NCI-H524 (cell line): ENCODE data around the gene MRPL27.
A peak's percentile ranks its signal among the peaks of the same experiment; 100 is the strongest.

Experiments
- DNase-seq, 2 experiments: peaks; one replicate each; lab custom pipeline; 2025; lab: John Stamatoyannopoulos, UW

The MRPL27 gene

DNA sequence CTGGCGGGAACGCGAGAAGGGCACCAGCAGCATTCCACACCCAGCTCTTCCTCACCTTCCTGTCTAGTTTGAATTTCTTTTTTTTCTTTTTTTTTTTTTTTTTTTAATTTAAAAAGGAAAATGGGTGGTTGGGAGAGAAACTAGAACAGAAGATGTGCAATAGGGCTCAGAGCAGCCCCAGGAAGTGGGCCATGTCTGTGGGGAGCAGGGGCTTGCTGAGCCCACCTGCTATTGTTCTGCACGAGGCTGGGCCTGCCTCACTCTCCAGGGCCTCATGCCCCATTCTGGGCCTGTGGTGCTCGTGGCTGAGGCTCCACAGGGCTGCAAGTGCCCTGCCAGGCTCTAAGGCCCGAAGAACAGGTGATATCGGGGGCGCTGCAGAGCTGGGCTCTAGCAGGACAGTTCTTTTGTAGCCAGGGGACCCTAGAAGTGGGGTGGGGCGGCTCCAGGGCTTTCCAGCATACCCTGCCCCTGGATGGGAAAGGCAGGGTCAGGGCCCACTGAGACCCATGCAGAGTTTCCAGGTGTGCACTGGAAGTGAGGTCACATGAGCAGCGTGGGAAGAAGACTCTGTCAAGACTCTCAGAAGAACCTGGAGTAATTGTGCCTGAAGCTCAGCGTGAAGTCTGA is 12.4 kb downstream of the MRPL27 start:
- DNase-seq: no peak

DNA sequence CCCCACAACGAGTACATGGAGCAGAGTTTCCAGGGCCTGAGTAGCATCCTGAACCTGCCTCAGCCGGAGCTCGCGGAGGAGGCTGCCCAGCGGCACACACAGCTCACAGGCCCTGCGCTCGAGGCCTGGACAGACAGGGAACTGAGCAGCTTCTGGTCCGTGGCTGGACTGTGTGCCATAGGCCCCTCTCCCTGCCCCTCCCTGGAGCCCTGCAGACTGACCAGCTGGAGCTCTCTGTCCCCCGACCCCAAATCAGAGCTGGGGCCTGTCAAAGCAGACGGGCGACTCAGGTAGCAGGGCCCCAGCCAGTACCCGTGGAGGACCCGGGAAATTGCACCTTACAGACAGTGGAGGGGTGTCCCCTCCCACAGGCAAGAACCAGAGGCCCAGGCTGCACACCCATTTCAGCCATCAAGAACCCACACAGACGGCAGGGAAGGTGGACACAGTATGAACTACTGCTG is 13.0 kb downstream of the MRPL27 start:
- DNase-seq: no peak

DNA sequence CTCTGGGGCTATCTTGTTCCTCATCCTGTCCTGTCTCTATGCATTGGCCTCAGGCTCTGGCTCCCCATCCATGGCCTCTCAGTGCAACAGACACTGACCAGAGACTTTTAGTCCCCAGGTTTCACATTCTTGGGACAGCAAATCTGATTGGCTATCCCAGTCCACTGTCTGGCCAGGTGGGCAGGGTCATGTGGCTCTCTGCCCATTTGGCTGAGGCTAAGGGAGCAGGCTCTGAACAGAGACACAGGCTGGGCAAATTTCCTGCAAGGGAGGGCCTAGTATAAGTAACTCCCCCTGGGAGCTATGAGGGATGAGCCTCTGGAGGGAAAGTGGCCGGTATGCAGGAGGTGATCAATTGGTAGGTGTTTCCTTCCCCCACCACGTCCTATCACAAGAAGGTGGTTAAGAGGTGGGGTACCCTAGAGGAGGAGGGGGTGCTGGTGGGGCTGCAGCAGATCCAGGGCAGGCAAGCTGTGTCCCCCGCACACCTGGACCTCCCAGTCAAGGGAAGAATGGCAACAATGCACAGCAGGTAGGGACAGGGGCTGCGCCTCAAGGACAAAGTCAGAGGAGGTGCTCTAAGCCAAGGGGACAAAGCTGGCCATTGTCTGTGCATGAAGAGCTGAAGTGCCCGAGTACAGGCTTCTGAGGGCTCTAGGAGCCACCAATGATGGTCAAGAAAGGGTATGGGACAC is 13.8 kb downstream of the MRPL27 start:
- no peak for DNase-seq

DNA sequence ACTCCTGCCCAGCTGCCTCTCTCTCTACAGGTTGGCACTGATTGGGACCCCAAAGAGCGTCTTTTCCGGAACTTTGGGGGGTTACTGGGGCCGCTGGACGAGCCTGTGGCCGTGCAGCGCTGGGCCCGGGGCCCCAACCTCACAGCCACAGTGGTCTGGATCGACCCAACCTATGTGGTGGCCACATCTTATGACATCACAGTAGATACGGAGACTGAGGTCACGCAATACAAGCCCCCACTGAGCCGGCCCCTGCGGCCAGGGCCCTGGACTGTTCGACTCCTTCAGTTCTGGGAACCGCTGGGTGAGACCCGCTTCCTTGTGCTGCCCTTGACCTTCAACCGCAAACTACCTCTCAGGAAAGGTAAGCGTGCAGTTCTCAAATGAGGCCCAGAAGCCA is 14.8 kb downstream of the MRPL27 start:
- no peak for DNase-seq

DNA sequence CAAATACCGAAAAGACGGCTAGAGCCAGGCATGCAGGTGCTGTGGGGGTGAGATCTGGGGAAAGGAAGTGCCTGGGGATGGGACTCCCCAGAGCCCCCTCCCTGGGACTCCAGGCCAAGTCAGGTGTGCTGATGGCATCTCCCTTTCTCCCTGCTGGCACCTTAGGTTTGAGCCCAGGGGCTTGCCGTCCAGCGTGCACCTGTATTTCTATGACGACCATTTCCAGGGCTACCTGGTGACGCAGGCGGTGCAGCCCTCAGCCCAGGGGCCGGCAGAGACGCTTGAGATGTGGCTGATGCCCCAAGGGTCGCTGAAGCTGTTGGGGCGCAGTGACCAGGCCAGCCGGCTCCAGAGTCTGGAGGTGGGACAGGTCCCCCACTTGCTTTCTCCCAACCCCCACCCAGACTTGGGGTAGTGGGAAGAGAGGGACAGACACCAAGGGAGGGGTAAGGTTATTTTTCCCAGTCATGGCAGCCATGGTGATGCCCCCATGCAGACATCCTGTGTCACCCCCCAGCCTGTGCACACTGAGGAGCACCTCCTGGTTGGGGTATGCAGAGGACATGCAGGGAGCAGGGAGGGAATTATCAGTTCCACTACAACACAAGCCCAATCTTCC is 16.0 kb downstream of the MRPL27 start:
- DNase-seq: no peak

DNA sequence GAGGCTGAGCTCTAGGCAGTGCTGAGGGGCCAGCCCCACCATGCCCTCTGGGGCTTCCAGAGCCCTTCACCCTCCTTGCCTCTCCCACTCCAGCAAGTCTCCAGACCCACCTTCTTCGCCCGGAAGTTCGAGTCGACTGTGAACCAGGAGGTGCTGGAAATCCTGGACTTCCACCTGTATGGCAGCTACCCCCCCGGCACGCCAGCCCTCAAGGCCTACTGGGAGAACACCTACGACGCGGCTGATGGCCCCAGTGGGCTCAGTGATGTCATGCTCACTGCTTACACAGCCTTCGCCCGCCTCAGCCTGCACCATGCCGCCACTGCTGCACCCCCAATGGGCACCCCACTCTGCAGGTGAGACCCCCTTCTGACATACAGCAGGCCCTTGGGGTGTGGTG is 16.6 kb downstream of the MRPL27 start:
- DNase-seq: no peak

DNA sequence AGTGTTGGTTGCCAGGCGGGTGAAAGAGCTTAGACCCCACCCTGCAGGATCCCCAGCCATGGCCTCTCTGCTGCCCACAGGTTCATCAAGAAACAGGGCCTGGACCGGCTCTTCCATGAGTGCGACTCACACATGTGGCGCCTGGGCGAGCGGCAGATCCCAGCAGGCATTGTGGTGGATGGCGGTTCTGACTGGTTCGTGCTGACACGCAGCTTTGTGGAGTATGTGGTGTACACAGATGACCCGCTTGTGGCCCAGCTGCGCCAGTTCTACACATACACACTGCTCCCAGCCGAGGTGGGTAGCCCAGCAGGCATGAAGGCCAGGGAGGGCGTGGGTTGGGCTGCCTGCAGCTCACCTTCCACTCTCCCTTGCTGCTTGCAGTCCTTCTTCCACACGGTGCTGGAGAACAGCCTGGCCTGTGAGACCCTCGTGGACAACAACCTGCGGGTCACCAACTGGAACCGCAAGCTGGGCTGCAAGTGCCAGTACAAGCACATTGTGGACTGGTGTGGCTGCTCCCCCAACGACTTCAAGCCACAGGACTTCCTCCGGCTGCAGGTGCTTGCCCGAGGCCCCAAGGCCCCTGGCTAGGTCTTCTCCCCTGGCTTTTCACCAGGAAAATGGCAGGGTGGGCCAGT is 17.2 kb downstream of the MRPL27 start:
- no peak for DNase-seq

DNA sequence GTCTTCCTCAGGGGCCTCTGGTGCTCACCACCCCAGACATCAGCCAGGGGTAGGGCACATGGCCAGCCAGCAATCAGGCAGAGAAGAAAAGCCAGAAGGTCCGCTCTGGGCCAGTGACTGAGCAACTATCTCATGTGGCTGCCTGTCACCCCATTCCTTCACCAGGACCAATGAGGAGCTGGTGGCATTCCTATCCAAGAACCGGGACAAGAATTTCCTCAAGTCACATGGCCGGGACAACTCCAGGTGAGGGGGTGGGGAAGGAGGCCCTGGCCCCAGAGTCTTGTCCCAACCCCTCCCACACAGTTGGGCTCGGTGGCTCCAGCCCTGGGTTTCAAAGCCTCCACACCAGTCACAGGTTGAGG is 17.7 kb downstream of the MRPL27 start:
- no peak for DNase-seq

DNA sequence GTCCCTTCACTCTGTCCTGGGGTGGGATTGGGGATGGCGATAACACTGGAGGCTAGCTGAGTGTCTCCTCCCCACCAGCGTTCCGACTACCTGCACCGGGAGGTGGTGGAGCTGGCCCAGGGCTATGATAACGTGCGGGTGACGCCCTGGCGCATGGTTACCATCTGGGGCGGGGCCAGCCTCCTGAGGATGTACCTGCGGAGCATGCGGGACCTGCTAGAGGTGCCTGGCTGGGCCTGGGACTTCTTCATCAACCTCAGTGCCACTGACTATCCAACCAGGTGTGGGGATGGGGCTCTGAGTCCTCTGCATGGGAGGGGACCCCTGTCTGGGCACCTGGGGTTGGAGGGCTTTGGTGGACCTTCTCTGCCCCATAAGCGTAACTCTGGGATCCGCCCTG is 18.2 kb downstream of the MRPL27 start:
- DNase-seq: no peak

DNA sequence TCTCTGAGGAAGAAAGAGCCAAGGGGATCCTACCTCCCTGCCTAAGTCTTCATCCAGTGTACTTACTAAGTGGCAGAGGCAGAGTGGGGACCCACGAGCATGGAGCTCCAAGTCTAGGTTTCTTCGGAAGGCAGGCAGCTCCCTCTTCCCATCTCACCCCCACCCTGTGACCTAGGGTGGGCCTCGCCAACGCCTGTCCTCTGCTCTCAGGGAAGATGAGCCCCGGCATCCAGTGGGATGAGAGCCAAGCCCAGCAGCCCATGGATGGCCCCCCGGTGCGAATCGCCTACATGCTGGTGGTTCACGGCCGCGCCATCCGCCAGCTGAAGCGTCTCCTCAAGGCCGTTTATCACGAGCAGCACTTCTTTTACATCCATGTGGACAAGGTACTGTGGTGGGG is 18.8 kb downstream of the MRPL27 start:
- no peak for DNase-seq

DNA sequence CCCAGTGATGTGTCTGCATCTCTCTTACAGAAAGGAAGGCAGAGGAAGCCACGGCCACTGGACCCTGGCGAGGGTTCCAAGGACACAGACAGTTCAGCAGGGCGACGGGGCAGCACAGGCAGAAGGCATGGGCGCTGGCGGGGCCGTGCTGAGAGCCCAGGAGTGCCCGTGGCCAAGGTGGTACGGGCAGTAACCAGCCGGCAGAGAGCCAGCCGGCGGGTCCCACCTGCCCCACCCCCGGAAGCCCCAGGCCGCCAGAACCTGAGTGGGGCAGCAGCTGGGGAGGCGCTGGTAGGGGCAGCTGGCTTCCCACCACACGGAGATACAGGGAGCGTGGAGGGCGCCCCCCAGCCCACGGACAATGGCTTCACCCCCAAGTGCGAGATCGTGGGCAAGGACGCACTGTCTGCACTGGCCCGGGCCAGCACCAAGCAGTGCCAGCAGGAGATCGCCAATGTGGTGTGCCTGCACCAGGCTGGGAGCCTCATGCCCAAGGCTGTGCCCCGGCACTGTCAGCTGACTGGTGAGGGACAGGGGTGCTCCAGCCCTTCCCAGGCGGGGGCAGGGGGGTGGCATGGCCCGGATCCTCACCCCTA is 19.3 kb downstream of the MRPL27 start:
- DNase-seq: no peak

DNA sequence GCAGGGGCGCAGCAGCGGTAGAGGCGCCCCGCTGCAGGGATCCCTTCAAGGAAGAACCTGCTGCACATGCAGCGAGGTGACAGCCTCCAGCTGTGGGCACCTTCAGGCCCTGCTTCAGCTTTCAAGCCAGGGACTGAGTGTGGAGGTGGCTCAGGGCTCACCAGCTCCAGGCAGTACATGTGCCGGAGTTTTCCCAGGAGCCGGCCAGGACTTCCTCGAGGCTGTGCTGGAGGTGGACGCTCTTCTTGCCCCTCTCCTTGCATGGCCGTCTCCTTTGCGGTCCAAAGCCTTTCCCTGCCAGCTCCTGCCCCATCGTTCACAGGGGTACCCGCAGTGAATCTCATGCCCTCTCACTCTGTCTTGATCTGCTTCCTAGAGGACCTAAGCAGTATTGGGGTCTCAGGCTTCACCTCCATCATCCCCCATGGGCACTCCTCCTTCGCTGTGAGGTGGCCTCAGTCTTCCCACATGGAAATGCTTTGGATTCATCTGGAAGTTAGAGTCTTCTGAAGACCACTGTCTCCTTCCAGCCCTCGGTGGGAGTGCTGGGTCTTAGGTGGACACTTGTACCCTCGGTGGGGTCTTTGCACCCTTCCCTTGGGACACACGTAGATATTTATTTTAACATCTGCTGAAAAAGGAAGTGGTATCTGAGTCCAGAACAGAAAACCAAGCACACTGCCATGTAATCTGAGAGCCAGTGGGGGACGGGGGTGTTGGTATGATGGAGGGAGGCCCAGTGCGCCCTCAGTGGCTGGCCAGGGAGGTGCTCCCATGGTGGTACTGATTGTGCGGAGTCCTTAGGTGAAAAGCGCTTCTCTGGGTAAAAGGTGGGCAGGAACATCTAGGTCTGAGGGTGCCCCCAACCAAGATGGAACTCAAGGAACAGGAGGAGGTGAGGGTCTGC is 20.0 kb downstream of the MRPL27 start:
- DNase-seq: no peak

DNA sequence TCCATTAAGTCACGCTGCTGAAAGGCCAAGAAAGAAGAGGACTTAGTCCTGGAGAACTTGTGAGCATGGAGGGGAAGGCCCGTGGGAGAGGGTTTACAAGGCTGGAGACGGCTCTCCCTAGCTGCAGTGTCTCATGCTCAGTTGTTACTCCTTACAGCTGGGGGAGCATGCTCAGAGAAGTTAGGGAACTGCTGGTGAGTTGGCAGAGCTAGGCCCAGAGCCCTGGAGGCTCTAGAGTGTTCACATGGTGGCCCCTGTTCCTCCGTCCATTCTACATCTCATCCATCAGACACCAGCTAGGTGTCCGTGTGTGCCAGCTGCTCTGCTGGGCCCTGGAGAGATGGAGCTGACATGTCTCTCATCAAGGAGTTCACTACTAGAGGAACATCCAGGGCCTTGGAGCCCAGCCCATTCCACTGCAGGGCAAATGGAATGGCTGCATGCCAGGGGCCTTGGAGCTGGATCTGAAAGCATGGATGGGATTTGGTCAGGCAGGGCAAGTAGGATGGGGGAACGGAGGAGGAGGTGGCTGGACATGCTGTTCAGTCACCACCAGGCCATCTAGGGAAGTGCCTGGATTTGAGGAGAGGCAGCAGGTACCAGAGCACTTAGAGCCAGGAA is 20.8 kb downstream of the MRPL27 start:
- DNase-seq: no peak

DNA sequence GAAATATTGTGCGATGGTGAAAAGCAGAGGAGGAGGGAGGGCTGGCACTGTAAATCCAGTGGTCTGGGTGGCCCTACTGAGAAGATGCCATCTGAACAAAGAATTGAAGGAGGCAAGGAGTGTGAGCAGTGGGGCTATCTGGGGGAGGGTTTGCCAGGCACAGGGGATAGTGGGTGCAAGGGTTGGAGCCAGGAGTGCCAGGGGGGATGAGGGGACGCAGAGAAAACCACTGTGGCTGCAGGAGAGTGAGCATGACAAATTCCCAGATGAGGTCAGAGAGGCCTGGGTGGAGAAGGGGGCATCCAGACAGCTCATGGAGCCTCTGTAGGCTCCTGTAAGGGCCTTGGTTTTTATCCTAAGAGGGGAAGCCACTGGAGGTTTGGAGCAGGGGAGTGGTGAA is 22.3 kb downstream of the MRPL27 start:
- DNase-seq: no peak

DNA sequence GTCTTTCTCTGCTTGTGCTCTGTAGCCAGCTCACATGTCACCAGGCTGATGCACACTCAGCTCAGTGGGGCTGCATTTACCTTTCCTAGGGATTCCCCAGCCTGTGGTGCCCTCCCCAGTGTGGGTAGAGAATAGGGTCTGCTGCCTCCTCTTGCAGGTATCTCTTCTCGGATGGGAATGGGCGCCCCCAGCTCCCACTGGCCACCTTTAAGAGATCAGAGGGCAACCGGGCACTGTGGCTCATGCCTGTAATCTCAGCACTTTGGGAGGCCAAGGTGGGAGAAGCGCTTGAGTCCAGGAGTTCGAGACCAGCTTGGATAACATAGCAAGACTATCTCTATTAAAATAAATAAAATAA is 23.8 kb downstream of the MRPL27 start:
- DNase-seq: no peak

DNA sequence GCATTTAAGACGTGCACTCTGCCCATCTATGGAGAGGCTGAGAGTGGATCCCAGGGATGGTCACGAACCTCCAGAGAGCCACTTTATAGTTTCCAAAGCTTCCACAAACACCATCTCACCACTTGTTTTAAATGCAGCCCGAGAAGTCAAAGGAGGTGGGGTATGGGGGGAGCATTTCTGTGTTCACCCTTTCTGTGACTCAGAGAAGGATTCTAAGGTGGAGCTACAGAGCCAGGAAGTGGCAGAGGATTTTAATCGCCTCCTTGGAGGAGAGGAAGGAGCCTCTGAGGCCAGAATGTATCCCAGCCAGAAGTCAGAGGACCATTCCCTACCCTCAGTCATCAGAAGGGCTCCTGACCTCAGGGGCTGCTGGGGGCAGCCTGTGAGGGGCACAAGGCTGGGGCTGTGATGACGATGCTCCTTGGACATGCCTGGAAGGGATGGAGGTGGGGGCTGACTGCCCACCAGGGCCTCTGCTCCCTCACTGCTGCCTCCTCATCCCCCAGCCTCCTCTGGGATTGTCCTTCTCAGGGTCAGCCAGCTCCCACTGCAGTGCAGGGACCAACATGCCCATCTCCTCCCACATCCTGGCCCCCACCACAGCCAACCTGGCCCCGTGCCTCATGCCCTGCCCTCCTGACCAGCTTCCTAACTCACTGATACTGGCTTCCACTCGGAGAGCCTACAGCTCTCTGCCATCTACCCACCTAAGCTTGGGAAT is 24.3 kb downstream of the MRPL27 start:
- no peak for DNase-seq

DNA sequence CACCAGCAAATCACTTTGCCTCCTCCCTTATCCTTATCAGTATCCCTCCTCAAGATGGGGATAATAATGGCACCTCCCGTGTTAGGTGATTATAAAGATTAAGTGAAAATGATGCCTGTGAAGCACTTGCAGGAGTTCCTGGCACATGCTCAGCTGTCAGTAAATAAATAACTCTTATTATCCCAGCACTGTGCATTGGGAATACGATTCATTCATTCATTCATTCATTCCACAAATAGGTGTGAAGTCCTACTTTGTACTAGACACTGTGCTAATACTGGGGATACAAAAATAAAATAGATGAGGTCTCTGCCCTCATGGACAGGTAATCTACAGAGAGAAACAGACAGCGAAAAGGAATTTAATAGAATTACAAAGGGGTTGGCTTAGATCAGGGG is 25.1 kb downstream of the MRPL27 start:
- DNase-seq: peak; percentile 11 to 44

DNA sequence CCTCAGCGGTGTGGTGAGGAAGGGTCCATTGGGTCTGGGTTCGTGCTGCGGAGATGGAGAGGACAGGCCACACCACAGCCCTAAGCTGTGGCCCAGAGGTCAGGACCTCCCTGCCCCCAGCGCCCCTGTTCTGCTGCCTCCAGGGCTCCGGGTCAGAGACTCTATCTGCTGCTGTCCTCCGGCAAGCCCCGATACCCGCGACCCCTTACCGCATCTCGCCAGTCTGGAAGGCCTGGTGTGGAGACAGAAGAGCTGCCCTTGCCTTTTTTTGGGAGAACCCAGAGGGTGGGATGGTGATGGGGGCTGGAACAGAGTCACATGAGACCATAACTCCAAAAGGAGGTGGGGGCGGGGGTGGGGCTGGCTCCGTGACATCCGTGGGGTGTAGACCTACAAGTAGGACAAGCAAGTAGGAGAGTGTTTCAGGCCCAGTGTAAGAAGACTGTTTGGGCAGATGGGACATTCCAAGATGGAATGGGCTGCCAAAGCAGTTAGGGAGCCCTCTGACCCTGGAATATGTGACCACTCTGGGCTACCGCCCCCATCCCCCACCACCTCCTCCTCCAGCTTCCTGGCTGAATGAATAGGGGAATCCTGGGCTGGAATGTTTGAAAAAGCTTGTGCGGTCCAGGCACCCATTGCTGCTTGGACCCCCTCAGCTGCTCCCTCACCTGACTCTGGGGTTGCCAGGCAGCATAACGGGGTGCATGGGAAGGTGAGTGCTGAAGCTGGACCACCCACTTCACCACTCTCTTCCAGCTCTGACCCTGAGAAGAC is 25.7 kb downstream of the MRPL27 start:
- no peak for DNase-seq

DNA sequence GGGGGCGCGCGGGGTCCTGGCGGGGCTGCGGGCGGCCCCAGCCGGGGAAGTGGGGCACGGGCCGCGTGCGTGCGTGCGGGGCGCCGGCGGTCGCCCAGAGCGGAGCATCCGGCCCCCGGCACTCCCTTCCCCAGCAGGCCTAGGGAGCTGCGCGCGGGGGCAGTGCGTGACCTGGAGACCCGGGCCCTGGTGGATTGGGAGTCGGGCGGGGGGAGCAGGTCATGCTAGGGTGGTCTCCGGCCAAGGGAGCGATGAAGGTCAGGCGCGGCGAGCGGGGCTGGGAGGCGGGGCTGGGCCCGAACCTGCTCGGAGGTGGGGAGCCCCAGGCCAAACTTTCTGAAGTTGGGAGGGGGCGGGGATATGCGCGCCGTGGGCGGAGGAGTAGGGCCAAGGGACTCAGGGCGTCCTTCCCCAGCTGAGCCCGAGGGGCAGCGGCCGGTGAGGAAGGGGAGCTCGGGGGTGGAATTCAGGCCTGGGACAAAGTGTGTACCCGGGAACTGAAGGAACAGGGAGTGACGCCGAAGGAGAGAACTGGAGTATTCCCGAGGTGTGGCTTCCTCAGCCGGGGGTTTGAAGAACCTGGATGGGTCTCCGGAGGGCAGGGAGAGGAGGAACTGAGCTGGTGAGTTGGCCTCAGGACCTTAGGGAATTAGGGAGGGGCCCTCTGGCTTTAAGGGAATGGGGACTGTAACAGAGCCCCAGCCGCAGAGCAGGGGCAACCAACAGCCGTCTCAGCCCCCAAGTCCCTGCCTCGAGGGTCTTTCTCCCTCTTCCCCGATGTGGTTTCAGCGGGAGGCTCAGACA is 26.5 kb downstream of the MRPL27 start:
- DNase-seq: peak in 1 of 2 experiments; percentile 48
